ENCODE results near the gene HS3ST2.
"Not testable (repeated sequence)": the region's sequence is repeated elsewhere in the genome, so short reads cannot be mapped to it uniquely, and the experiment has no call there.

The HS3ST2 gene

DNA sequence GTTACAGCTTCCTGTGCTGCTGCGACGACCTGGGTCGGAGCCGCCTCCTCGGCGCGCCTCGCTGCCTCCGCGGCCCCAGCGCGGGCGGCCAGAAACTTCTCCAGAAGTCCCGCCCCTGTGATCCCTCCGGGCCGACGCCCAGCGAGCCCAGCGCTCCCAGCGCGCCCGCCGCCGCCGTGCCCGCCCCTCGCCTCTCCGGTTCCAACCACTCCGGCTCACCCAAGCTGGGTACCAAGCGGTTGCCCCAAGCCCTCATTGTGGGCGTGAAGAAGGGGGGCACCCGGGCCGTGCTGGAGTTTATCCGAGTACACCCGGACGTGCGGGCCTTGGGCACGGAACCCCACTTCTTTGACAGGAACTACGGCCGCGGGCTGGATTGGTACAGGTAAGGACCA, 746 bp downstream of the HS3ST2 start:
- no peak for DNase-seq

DNA sequence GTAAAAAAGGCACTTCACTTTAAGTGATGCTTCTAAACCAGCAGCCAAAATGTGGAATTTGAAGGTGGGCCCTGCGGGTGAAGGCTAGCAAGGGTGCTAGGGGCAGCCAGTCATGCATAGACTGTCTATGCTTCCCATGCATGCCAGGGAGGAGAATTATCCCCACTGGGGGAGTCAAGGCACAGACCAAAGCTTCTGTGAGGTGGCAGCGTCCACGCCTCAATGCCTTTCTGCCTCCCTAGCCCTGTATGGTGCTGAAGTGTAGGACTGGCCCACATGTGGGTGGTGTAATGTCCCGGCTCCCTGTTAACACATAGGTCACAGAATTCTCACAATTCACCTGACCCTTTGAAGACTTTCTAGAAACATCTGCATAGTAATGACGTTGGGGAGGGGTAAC, 1.9 kb downstream of the HS3ST2 start:
- no peak for DNase-seq

DNA sequence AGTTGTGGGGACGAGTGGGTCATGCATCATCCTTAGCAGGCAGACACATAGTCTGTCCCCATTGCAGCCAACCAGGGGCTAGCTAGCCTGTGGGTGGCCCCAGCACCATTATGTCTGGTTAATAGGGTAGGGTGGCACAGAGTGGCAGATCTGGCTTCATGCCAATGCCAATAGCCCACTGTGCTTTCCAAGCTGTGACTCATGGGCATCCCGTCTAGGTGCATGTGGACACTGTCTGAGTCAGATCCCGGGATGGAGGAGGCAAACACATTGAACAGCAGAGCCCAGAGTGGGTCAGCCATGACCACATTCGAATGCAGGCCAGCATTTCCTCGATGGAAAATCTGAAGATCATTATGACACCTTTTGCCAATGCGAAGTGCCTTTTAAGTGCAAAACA, 2.5 kb downstream of the HS3ST2 start:
- no peak for DNase-seq

DNA sequence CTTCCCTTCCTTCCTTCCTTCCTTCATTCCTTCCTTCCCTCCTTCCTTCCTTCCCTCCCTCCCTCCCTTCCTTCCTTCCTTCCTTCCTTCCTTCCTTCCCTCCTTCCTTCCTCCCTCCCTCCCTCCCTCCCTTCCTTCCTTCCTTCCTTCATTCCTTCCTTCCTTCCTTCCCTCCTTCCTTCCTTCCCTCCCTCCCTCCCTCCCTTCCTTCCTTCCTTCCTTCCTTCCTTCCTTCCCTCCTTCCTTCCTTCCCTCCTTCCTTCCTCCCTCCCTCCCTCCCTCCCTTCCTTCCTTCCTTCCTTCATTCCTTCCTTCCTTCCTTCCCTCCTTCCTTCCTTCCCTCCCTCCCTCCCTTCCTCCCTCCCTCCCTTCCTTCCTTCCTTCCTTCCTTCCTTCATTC, 4.8 kb downstream of the HS3ST2 start:
- DNase-seq: not testable (repeated sequence)

DNA sequence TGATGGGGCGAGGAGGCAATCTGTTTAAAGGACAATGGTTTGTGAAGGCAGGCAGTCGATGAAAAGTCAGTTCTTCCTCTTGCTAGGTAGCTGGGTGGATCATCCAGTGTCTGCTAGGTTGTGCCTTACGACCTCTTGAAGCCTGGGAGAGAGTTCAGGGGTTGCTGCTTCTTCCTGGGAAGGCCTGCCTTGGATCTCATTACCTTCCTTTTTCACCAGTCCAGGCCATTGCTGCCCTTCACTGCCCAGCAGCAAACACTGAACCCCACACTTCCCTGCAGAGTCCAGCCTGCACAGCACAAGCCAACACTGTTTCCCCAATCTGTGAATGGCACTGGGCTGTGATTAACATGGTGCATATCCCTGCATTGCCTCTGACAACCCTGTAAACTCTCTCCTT, 24.7 kb downstream of the HS3ST2 start:
- DNase-seq: no peak

DNA sequence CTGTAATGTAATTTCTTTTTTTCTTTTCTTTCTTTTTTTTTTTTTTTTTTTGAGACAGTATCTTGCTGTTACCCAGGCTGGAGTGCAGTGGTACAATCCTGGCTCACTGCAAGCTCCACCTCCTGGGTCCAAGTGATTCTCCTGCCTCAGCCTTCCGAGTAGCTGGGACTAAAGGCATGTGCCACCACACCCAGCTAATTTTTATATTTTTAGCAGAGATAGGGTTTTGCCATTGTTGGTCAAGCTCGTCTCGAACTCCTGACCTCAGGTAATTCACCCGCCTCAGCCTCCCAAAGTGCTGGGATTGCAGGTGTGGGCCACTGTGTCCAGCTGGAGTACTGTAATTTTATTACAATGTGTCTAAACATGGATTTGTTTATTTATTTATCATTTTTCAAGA, 28.1 kb downstream of the HS3ST2 start:
- DNase-seq: not testable (repeated sequence)

DNA sequence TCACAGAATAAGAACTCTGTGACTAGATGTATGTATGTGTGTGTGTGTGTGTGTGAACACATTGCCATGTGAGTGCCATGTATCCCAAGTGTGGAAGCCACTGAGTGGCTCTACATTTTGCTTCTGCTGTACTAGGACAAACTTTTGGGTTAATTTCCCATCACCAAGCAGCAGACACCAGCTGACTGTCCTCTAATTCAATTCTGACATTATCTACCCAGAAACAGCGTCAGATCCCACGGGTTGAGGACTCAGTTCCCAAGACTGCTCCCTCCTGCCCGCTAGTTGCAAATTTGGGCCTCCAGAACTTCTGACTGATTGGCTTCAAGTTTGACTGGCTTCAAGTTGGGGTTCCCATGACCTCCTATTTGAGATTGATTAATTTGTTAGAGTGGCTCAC, 29.2 kb downstream of the HS3ST2 start:
- no peak for DNase-seq

DNA sequence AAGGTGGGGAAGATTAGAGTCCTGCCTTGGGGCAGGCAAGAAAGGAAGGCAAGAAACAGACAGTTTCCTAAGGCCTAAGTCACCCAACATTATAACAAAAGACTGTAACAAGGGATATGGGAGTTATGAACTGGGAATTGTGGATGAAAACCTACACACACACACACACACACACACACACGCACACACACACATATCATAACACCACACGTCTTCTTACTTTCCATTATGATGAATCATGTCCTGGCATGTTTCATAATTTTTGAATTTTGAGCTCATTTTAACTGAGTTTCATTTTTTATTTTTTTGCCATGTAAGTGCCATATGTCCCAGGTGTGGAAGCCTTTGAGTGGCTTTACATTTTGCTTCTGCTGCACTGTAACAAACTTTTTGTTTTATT, 29.9 kb downstream of the HS3ST2 start:
- DNase-seq: no peak

DNA sequence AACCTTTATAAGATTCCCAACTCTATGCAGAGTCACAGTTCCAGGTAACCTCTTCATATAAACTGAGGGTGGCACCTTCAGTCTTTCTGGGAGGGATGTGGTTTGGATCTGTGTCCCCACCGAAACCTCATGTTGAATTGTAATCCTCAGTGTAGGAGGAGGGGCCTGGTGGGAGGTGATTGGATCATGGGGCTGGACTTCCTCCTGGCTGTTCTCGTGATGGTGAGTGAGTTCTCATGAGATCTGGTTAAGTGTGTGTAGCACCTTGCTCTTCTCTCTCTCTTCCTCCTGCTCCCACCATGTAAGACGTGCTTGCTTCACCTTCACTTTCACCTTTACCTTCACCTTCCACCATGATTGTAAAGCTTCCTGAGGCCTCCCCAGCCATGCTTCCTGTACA, 30.5 kb downstream of the HS3ST2 start:
- no peak for DNase-seq

DNA sequence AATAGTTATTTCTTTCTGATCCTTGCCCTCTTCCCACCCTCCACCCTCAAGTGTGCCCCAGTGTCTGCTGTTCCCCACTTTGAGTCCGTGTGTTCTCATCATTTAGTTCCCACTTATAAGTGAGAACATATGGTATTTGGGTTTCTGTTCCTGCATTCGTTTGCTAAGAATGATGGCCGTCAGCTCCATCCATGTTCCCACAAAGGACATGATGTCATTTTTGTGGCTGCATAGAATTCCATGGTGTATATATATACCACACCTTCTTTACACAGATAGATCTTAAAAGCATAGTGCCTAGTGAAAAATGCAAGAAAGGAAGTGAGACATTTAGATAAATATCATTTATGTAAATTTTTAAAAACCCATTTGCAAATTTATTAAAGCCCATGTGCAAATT, 33.1 kb downstream of the HS3ST2 start:
- no peak for DNase-seq

DNA sequence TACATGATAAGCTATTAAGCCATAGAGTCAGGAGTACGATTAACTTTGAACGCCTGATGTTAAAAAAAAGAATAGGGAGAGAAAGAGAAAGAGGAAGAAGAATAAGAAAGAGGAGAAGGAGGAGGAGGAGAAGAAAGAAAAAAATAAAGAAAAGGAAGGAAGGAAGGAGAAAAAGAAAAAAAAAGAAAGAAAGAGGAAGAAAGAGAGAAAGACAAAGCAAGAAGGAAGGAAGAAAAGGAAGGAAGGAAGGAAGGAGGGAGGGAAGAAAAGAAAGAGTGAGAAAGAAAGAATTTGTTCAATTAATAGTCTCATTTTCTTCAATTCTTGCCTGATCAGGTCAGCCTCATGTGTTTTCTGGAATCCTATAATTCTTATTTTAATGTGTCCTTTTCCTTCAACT, 33.7 kb downstream of the HS3ST2 start:
- no peak for DNase-seq

DNA sequence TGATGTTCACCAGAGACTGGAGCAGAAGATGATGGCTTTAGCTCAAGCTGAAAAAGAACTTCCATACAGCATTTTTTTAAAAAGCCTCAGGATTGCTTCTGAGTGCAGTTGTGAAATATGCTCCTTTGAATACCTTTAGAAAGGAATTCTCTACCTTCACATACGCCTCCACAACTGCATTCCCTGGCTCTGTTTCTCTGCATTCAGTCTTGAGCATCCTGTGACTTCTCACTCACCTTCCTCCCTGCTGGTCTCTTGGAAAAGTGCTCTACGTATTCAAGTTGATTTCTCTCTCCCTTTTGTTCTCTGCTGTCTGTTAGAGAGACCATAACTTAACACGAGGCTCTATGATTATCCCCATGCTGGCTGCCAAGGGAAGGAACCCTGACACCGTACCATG, 34.5 kb downstream of the HS3ST2 start:
- DNase-seq: no peak

DNA sequence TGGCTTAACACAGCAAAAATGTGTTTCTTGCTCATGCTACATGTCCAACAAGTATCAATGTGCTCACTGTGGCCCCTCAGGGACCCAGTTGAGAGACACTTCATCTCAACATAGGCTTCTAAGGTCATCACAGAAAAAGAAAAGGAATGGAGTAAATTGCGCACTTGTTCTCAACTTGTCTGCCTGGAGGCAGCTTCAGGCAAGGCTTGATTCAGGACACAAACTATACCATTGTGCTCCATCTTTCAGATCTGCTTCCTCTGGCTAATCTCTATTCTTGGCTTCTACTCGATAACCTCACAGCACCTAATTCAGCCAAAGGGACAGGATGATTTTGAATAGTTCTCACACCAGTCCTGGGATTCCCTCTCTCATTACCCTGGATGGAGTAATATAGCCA, 35.6 kb downstream of the HS3ST2 start:
- DNase-seq: no peak

DNA sequence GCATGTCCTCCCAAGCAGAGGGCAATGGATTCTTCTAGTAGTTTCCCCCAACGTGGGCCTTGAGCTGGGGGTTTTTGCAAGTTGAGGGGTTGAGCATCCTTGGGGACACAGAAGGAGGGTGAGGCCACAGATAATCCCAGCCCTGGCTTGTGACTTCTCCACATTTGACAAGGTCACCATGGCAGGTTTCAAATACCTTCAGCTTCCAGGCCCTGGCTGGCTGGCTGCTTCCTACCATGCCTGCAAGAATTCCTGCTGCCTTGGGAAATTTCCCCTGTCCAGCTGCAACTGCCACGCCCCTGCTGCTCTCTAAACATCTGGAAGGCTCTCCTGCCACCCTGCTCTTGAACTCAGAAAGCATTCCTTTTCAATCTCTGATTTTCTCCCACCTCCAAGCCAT, 41.3 kb downstream of the HS3ST2 start:
- DNase-seq: no peak

DNA sequence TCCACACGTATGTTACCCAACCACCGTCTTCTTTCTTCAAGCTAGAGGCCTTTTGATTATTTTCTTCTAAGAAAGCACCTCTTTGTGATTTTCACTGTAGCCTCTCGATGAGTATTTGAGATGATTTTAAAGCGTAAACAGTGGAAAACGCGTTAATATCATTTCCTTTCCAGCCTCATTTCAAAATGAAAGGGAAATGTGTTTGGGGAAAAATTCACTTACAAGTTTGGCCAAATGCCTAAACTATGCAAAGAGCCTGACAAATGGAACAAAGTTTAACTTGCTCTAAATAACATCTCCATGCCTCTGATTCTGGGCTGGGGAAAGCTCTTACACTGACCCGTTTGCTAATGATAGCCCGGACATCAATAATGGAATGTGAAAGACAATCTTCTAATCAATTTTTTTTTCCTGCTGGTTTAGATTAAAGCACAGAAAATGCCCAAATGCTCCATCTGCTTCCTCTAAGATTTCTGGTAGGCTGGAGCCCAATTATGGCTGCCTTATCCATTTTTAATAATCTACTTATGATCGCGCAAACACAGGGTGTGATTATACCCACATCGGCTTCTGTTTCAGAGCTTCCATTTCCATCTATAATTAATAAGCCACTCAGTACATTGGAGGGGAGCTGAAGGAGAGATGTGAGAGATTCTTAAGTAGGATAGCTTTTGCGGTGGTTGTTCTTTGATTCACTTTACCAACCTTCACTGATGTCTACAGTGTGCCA, 43.5 kb downstream of the HS3ST2 start:
- DNase-seq: no peak

DNA sequence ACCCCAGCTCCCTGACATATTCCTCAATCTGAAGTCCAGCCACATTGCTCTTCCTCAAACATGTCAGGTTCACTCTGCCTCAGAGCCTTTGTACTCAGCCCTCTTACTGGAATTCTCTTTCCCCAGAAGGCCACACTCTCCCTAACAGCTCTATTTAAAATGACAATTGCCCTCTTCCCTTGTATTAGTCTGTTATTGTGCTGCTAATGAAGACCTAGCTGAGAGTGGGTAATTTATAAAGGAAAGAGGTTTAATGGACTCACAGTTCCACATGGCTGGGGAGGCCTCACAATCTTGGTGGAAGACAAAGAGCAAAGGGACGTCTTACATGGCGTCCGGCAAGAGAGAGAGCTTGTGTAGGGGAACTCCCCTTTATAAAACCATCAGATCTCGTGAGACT, 46.0 kb downstream of the HS3ST2 start:
- no peak for DNase-seq

DNA sequence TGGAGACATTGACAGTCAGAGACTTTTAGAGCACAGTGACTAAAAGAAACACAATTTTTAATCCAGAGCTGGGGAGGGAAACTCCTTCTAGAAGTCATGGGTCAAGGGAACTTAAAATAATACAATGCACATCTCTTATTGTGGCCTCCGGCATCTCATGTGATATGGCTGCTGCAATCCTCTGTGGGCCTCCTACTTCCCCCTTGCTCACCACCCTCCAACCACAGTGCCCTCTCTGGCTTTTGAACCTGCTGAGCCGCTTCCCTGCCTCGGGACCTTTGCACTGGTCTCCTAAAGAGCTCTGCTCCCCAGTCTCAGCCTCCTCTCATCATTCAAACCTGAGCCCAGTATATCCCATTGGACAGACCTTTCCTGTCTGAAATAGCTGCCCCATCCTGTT, 47.6 kb downstream of the HS3ST2 start:
- DNase-seq: no peak

DNA sequence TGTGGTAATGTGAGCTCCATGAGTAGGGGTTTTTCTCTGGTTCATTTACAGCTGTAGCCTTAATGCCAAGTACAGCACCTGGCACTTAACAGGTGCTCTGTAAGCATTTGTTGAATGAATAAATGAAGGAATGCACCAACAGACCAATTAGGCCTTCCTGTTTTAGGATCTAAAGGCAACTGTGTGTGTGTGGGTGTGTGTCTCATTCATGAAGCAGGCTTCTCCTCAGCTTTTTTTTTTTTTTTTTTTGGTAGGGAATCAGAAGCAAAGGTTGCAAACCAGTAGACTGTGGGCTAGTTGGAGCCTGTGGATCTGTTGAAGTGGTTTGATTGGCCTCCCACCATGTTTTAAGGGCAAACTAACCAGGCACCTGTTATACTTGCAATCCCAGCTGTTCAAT, 48.1 kb downstream of the HS3ST2 start:
- DNase-seq: no peak

DNA sequence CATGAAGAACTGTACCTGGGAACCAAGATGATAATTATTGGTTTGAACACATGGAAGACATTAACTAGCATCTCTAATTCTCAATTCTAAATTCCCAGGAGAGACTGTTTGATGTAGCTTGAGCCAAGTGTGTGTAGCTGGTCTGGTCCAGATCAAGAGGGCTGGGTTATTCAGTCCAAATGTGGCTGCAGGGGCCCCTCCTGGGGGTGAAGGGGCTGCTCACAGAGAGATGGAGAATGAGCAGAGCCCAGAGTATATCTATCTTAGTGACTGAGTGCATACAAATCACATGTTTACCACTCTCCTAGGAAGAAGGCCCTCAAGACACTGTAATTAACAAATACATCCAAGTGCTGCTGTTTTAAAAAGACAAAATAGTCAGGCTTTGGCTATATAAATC, 50.4 kb downstream of the HS3ST2 start:
- DNase-seq: no peak

DNA sequence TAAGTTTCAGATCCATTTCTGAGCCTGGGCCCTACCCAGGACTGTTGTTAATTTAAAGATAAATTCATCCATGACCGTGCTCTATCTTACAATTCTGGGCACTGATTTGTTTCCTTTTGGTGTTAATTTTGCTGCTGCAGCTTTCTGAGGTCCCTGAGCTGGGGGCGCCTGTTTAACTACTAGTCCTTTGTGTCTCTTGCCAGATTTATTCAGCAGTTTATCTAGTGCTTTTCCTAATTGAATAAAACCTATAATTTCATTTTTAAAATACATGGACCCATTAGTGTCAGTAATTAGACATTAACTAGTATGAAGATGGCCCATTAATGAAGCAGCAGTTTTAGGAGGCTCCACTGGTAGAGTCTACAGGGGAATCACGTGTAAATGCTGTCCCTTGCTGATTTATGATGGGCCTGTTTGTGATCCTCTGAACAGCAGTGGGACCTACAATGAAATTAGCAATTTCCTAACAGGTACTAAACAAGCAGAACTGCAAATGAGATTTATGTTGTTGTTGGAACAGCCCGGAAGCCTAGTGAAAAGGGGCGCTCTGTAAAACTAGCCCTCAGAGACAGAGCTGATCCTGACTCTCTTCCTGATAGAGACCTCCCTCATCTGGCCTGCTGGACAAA, 54.7 kb downstream of the HS3ST2 start:
- DNase-seq: no peak

DNA sequence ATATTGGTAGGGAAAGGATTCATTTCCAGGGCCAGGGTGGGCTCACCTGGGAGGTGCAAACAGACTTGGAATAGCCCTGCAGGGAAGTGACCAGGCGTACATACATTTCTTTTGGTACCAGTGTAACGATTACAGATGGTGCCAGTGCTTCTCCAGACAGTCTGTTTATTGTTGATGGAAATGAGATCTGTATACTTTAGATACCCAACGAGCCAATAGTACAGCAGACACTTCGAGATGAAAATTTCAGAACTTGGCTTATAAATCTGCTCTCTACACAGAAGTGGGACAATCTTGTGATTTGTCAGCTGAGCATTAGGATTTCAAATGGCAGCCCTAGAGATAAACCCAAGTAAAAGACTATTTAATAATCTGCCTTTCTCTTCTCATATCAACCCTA, 57.9 kb downstream of the HS3ST2 start:
- DNase-seq: no peak

DNA sequence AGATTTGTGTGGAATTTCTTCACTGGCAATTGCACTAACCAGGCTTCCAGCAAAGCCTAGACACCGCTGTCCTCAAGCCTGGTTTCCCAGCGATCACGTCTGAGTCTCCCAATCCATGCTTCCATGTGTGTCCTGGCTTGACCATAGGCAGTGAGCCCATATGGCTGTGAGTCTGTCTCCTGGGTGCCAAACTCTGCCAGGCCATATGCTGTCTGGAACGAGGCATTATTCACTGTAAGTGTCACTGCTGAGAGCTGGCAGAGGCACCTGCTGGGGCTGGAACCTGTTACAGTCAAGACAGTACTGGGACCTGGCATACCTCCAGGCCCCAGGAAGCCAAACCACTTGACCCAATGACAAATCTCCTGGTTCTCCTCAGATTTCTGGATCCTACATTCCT, 60.4 kb downstream of the HS3ST2 start:
- DNase-seq: no peak

DNA sequence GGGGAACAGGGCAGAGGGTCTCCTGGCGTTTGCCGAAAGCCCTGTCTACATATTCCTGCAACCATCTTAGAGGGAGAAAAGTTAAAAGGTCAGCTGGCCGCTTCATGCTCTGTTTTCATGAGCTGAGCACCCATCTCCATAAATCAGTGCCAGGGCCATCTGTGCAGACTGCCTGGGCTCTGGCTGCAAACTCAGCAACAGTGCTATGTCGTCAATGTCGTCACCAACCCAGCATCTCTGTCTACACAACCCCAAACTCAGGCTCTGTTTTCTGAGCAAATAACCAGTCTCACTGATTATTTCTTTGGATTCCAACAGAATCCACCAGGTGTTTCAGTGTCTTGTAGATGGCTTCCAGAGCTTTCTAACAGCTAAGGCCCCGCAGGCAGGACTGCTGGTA, 65.0 kb downstream of the HS3ST2 start:
- no peak for DNase-seq

DNA sequence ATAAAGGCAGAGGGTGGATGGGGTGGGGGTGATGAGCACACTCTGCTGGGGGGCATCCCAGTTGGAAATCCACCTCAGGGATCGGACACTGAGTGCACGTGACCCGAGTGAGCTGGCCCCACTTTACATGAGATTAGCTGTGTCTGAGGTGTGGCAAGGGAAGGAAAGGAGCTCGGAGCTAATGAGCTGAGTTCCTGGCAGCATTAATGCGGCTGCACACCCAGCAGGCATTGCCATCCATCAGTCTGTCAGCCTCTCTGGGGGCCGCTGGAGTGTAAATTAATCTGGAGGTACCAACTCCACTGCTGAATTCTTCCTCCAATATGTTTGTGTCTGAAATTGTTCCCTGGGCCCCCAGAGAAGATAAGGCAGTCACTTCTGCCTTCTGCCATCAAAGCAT, 65.5 kb downstream of the HS3ST2 start:
- DNase-seq: no peak

DNA sequence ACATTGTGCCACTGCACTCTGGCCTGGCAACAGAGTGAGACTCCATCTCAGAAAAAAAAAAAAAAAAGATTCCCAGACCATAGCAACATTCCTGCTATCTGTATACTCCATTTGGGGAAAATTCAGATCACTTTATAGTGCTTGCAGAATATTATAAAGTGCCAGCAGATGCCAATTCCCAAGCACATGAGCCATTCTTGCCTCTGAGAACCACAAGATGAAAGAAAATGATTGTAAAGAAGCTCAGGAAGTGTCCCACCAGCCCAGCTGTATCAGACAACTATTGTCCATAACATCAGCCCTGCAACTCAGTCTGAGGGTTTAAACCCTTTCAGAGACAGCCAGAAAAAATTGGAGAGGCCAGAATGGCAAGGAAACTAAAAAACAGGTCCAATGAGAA, 69.0 kb downstream of the HS3ST2 start:
- no peak for DNase-seq

Data from CD4-positive, alpha-beta T cell treated with Interleukin-15 for 1 hour (primary cell).